IMR-90 (cell line): ENCODE measurements around the gene APLF.

Experiments used
- BHLHE40 ChIP-seq: fragments of 150-350 bp; IDR thresholded peaks from 2 replicates; pipeline ENCODE4 v1.6.1; 2016; ENCODE audit warnings: mild to moderate bottlenecking, low read depth, low read length
- CEBPB ChIP-seq: IDR thresholded peaks from 2 replicates; pipeline ENCODE4 v1.6.1; 2012; ENCODE audit warnings: low read depth, low read length, improper control_type of control experiment
- CTCF ChIP-seq: conservative IDR thresholded peaks from 2 replicates; pipeline ENCODE4 v1.5.1; 2012; ENCODE audit warnings: mild to moderate bottlenecking, low read depth, low read length, improper control_type of control experiment
- ELK1 ChIP-seq: fragments of 150-350 bp; IDR thresholded peaks from 2 replicates; pipeline ENCODE4 v1.6.1; 2016; ENCODE audit warnings: low read depth, mild to moderate bottlenecking, low read length, moderate library complexity, borderline replicate concordance
- MAFK ChIP-seq: IDR thresholded peaks from 2 replicates; pipeline ENCODE4 v1.6.1; 2012; ENCODE audit warnings: low read depth, low read length, improper control_type of control experiment
- MXI1 ChIP-seq: IDR thresholded peaks from 2 replicates; pipeline ENCODE4 v1.6.1; 2012; ENCODE audit warnings: low read depth, mild to moderate bottlenecking, low read length, moderate library complexity, borderline replicate concordance
- NFE2L2 ChIP-seq: fragments of 150-350 bp; IDR thresholded peaks from 2 replicates; pipeline ENCODE4 v1.6.1; 2016; ENCODE audit warnings: low read depth, mild to moderate bottlenecking, low read length
- POLR2A ChIP-seq: IDR thresholded peaks from 2 replicates; pipeline ENCODE4 v1.6.1; 2012; ENCODE audit warnings: mild to moderate bottlenecking, low read depth, low read length
- RCOR1 ChIP-seq: IDR thresholded peaks from 2 replicates; pipeline ENCODE4 v1.6.1; 2012; ENCODE audit warnings: mild to moderate bottlenecking, low read length, improper control_type of control experiment; ENCODE audit not compliant: insufficient replicate concordance

GRCh38 chr2:68594674-68595492, 127.5 kb downstream of the APLF start:
- TF ChIP-seq CTCF (peak; percentile 81), POLR2A (no peak), BHLHE40 (no peak), CEBPB (no peak), NFE2L2 (no peak), MXI1 (no peak), ELK1 (no peak), RCOR1 (no peak), MAFK (no peak)
